Activated T-cell treated with anti-CD3 and anti-CD28 coated beads for 1 hour (primary cell): ENCODE data around the gene CDK13.

ENCODE experiments used
- DNase-seq: peaks from one replicate; pipeline ENCODE4 v3.0.0-alpha.2; 2020; ENCODE audit warnings: low read depth

CDK13 gene

GRCh38 chr7:40008223-40008815 is 58.3 kb downstream of the CDK13 start:
- DNase-seq: no peak

DNA sequence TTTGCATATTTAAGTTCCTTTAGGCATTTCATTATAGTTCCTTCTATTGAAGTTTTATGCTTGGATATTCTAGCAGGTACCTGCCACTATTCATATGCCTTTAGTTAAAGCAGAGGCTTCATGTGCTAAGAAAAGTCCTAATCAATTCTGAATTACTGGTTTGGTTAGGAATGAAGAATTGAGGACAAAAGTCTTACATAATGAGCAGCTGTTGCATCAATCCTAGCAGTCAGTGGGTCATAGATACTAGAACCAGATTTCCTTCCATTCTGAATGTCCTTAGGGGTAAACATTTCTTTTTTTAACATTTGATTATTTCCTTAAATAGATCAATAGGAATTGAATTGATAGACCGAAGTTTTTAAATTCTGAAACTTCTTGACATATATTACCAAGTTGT is 59.2 kb downstream of the CDK13 start:
- no peak for DNase-seq

GRCh38 chr7:40014376-40014775 is 64.3 kb downstream of the CDK13 start:
- DNase-seq: no peak

GRCh38 chr7:40015790-40016296 is 65.8 kb downstream of the CDK13 start:
- DNase-seq: no peak

GRCh38 chr7:40019558-40019957 is 69.5 kb downstream of the CDK13 start:
- DNase-seq: no peak

DNA sequence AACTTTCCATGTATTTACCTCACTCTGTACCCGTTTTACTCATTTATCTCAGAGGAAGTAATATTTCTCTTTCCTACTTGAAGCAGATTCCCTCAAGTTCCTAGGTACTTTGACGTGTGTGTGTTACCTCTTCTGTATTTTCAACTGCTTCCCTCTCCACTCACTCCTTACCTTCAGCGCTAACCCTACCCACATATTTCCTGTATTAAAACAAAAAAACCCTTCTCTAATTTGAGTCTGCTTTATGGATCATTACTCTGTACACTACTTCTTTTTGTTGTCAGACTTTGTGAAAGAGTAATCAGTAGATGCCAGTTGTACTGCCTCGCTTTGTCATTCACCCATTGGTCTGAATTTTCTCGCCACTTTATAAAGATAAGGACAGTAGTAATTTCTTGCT is 74.0 kb downstream of the CDK13 start:
- DNase-seq: no peak

DNA sequence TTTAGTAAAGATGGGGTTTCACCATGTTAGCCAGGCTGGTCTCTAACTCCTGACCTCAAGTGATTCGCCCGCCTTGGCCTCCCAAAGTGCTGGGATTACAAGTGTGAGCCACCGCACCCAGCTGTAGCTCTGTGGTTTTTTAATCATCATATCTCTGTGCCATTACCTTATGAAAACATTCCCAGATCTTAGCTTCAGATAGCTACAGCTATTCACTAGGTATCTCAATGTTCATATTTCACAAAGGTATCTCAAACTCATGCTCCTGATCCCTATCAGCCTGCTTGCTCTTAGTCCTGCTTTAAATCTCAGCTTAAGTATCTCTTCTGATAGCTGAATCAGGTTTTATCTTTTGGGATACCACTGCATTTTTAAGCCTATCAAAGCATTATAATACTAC is 74.8 kb downstream of the CDK13 start:
- DNase-seq: no peak

DNA sequence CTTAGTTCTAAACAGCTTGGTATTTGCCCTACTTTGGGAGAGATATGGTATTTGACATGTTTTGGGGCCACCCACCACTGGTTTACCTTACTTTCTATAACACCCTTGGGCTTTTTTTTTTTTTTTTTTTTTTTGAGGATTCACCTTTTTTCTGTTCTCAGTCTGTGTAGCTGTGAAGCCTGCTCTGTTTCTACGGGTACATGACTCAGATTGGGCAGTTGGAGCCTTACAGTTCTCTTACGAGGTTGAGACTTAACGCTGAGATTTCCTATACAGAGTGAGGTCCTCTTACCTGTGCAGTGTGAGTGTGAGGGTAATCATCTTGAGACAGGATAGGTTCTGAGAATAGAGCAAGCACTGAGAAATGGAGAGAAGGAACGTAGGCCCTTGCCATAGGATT is 77.5 kb downstream of the CDK13 start:
- no peak for DNase-seq

DNA sequence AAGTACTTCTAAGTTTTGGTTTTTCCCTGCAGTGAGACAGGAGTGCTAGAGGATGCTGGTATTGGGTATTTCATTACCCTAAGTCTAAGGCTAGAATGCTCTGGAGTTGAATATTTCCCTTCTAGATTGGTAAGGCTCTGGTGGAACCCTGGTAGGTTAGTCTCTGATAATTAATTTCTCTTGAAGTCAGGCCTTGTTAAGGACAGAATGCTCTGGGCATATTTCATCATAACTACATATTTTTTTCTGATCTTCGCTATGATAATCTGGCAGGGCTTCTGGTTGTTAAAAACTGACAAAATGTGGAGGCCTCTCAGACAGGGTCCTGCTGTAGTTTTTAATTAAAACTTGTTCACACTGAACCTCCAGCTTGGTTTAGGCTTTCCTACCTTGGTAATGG is 83.8 kb downstream of the CDK13 start:
- no peak for DNase-seq

GRCh38 chr7:40041456-40041855 is 91.4 kb downstream of the CDK13 start:
- DNase-seq: no peak

DNA sequence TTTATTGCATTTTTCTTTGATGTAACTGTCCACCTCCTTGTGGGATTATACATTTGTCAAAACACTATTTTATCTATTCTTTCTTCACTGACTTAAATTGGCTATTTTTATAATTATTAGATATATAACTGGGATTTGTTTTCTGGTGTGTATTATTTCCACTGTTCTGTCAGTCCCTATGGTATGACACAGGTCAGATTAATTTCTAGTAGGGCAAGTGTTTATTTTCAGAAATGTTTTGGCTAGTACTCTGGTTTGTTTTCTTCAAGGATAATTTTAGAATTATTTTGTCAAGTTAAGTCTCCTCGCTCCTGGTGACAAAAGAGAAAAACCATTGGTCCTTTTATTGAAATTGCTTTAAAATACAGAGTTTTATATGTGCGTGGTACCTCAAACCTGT is 93.1 kb downstream of the CDK13 start:
- DNase-seq: no peak

DNA sequence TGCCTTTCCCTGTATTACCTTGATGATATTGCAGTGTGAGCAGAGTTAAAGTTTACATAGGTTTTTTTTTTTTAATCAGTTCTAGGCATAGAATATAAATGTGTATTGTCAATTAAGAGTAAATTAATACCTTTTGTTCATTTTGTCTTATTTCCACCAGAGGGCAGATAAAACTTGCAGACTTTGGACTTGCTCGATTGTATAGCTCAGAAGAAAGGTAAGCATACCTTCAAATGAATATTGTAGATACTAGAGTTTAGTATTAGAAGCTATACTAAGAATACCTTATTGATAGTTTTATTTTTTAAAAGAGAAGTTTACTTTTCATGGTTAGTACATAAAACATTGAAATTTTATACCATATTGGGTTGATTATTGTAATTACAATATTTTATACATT is 97.6 kb downstream of the CDK13 start:
- DNase-seq: no peak

DNA sequence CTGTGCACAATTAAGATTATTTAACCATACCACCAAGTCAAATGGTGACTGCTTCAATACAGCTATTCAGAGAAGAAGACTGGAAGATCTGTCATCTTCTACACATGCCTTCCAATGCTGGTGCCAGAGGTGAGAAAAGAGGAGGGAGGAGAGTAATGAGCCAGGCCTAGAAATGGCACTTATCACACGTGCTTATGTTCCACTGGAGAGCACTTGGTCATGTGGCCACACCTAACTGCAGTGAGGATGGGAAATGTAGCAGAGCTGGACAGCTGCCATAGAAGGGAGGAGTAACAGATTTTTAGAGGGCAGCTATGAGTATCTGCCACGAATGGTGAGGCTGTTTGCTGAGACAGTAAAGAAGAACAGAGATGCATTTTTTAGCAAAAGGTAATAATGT is 107.2 kb downstream of the CDK13 start:
- no peak for DNase-seq

- DNase-seq: no peak
These were observed 108.0 kb downstream of the CDK13 start for GRCh38 chr7:40058026-40058425.

GRCh38 chr7:40058636-40059035 is 108.6 kb downstream of the CDK13 start:
- no peak for DNase-seq

- DNase-seq: no peak
These were observed 109.0 kb downstream of the CDK13 start for GRCh38 chr7:40059057-40059456.

DNA sequence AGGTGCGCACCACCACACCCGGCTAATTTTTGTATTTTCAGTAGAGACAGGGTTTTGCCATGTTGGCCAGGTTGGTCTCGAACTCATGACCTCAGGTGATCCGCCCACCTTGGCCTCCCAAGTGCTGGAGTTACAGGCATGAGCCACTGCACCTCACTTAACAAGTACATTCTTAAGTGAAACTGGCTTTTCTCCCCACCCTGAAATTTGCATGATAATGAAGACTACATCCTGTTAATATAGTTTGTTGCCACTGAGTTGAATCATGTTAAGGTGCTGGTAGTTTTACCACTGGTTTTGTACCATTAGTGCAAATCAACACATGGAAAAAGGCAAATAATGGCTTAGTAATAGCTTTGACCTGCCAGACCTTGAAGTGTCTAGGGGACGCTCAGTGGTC is 122.2 kb downstream of the CDK13 start:
- no peak for DNase-seq

DNA sequence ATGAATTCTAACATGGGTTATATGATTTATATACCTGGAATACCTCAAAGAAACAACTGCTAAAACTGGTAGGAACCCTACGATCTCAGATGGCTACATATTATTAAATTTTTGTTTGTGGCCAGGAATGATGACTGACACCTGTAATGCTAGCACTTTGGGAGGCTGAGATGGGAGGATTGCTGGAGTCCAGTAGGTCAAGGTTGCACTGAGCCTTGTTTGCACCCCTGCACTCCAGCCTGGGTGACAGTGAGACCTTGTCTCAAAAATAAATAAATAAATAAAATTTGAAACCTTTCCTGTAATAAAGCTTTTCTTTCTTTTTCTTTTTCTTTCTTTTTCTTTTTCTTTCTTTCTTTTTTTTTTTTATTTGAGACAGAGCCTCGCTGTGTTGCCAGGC is 123.2 kb downstream of the CDK13 start:
- DNase-seq: no peak

- DNase-seq: no peak
These were observed 127.8 kb downstream of the CDK13 start for GRCh38 chr7:40077849-40078248.

- no peak for DNase-seq
These were observed 142.1 kb downstream of the CDK13 start for GRCh38 chr7:40092182-40092581.

- DNase-seq: no peak
These were observed 143.7 kb downstream of the CDK13 start for GRCh38 chr7:40093631-40094350.

DNA sequence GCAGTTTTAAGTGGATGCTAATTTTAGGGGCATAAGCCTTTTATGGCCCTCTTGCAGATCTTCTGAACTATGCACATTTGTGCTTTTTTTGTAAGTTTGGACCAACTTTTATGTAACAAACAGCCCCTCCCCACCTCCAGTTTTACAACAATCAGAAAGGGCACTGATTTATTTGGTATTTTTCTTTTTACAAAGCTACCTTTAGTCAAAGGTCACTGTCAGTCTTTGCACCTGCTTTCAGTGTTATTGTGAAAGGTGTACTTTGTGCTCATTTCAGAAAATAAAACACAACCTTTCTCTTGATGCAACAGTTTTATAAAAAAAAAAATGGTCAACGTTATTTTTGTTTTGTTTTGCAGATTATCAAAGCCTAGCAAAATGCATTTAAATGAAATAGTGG is 145.2 kb downstream of the CDK13 start:
- DNase-seq: no peak

- DNase-seq: no peak
These were observed 145.8 kb downstream of the CDK13 start for GRCh38 chr7:40095695-40096327.

DNA sequence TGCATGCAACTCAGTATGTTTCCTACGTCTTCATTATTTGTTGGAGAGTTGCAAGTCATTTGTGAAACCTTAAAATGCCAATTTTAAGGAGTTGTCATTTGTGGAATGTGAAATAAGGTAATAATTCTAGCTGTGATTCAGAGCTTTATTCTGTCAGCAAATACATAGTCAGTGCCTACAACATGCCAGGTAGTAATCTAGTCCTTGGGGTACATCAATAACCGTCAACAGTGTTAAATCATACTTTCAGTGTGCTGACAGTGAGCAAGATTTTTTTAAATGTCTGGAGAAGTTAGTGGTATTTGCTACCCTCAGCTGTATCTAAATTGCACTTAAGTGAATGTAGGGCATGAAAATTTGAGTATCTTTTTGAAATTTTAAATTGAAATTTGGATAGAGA is 147.7 kb downstream of the CDK13 start:
- no peak for DNase-seq
